Stimulated activated CD4-positive, alpha-beta T cell treated with anti-CD3 and anti-CD28 coated beads, Interleukin-4, amount 100 ng/mL, for 24 hours (primary cell): ENCODE results near the gene ELK3.

ENCODE experiments used
- DNase-seq: peaks from one replicate; pipeline ENCODE4 v3.0.0-alpha.2; 2020

ELK3 gene

DNA sequence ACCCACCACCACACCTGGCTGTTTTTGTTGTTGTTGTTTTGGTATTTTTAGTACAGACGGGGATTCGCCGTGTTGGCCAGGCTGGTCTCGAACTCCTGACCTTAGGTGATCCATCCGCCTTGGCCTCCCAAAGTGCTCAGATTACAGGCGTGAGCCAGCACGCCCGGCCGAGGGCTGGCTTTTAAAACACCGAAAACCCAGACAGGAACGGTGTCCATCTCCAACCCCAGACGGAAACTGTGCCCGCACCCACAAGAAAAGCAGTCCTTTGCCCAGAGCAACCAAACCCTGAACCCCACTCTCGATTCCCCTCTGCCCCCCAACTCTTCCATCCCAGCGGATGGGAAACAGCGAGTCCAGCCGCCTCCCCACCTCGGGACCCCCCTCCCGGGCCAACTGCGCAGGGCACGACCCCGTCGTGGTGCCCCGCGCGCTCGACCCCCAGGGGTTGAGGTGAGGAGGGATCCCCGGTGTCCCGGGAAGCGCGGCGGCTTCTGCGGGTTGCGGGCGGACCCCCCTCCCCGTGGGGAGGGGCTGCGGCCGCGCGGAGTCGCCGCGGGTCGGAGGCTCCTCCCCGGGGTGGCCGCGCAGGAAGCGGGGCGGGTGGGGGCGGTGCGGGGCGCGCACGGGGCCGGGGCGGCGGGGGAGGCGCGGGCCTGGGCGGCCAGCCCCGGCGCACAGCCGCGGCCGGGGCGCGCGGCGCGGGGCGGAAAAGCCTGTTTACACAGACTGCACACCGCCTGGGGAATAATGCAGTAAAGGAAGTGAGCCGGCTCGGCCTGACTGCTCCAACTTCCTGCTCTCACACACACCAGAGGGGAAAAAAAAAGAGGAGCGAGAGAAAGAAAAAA, at the start of gene ELK3:
Gene ELK3, plus strand, starts transcription at position 651 of the 851 bp plus-strand sequence.
- DNase-seq: peak; percentile 62

DNA sequence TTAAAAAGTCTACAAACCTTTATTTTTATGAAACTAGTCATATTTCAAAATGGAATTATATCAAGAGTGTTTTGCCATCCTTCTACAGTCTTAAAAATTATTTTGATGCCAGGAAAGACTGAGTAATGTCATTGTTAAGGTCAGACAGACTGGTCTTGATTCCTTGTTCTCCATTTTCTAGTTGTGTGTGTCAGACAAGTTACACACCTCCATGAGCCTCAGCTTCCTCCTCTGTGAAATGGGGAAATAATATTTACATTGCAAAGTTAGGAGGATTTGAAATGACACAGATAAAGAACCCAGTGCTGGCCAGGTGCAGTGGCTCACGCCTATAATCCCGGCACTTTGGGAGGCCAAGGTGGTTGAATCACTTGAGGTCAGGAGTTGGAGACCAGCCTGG, 47.4 kb upstream of the ELK3 start:
- DNase-seq: no peak

DNA sequence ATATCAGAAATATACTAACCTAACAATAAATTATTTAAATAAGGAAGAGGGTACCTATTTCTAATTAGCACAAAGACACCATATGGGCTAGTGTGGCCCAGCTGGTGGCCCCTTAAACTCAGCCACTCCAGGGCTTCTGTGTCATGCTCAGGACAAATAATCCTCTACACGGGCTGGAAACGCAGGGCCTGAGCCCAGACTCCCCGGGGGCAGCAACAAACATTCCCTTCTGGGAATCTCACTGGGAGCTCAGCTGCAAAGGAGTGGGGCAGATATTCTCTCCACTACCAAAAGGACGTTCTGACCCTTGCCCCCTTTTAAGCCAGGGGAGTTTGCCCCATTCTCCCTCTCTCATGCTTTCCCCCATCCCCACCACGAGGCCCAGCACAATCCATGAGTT, 43.7 kb upstream of the ELK3 start:
- DNase-seq: no peak

DNA sequence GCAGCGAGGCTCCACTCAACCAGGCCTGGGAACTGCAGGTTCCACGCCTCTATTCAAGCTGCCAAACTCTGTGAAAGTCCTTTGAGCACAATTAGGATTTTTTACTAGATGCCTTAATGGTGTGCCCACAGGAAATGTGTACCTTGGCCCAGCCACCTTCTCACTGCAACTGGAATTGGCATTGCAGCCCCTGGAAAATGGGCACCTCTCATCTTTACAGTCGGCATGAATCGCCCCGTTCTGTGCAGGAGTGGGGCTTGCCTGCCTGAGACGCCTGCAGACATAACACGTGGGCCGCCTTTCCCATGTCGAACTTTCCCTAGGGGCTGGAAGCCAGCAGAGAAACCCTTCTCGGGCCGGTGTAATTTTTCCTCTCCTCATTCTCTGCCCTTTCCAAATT, 42.0 kb upstream of the ELK3 start:
- no peak for DNase-seq

DNA sequence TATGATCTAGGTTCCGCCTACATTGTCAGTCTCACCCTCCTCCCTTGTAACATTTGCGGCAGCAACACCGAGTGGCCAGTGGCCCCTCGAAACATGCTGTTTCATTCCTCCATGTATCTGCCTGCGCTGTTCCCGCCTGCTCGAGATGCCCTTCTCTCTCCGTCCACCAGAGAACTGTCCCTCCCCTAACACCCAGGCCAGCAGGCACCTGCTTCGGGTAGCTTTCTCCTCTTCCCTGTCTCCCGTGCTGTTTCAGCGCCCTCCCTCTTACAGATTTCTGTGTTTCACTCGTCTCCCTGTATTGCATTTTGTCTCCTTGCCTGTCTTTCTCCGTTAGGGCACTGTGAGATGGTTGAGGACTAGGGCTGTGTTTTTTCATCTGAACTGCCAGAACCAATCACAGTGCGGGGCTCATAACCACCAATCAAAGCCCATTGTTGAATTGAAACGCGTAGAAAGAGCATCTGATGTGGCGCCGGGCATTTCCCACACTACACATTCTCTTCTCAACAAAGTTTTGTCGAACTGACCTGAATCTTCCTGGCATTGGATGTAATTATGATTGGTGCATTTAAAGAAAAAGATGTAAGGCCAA, 40.9 kb upstream of the ELK3 start:
- no peak for DNase-seq

DNA sequence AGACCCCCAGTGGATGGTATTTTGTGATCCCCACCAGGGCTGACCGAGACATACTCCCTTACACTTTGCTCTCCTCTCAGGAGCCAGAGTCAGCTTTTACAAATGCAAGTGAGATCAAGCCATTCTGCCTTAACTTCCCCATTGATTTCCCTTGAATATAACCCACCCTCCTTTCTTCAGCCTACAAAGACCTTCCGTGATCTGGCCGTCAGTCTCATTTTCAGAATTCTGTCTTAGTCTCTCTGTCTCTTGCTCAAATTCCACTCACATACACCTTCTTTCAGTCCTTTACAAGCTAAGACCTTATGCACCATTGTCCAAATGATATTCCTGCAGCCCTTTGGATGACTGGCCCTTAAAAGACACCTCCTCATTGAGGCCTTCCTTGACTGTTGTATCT, 39.0 kb upstream of the ELK3 start:
- no peak for DNase-seq

DNA sequence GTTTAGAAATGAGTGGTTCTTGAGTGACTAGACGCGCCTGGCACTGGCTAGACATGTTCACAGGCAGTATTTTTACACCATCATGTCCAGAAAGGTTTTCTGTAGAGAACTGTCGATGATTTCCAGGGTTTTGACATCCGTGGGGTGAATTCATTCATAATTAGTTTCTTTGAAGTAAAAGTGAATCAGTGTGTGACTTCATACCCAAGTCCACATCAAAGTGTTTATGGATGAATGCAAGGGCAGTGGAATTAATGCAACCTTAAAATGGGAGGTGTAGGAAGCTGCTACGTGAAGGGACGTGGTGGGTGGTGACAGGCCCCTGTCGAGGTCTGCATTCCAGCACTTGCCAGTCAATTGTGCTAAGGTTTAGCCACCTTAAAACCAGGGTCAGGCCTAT, 38.4 kb upstream of the ELK3 start:
- DNase-seq: no peak

DNA sequence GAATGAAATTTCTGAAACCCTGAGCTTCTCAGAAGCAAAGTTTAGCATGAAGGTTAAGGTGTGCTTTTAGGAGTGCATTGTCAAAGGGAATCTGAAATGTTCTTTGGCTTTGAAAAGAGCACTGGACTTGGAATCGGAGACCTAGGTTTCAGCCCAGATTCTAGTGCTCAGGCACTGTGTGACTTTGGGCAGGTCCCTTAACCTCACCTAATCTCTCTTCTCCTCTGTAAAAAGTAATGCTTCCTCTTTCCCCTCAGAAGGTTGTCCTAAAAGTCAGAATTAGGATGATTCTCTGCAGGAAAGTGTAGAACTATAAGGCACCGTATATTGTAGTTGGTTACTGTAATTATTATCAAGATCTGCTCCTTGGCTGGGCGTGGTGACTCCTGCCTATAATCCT, 38.0 kb upstream of the ELK3 start:
- DNase-seq: no peak

DNA sequence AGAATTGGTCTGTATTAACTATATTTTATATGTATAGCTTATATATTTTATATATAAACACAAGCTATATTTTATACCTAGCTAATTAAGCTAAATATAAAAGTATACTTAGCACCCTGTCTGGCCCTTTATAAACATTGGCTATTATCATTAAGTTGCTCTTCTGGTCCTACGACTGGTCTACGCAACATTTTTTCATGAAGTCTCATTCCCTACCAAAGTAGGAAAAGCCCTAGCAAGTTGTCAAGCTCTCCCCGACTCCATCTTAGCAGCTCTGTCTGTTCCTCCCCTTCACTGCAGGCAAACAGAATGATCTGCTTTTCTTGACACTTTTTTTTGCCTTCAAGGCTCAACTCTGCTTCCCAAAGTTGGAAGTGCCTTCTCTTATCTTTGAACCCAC, 36.7 kb upstream of the ELK3 start:
- DNase-seq: no peak

DNA sequence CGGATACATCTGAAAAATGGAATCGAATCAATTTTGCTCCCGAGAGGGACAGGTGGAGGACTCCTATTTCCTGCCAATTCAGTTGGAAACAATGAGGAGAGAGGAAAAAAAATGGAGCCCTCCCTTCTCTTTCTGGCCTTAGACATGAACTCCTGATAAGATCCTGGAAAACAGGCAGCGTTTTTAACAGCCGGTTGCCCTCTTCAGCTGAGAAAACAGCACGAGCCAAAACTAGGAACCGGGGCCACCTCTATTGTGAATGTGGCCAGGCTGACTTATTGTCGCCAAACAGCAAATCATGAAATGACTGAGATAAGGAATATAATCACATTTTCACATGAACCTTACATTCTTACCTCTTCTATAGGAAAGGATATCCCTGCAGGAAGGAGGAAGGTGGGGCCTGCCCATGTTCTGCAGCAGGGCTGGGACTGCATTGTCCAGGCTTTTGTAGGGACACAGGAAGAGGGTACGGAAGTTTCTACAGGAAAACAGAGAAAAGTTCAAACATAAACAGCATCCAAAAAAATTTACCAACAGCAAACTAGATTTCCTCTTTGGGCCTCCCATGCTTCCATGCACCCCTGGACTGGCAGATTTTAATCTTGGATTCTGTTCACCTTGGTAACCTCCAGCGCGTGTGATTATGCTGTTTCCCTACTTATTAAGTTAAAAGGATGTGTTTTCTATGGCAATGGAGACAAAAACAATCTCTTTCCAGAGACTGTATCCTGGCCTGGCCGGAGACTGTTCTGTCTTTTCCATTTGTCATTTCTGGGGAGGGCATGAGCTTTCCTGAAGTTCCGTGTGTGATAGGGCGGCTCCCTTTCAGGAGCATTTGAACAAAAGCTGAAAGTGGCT, 29.0 kb upstream of the ELK3 start:
- no peak for DNase-seq

DNA sequence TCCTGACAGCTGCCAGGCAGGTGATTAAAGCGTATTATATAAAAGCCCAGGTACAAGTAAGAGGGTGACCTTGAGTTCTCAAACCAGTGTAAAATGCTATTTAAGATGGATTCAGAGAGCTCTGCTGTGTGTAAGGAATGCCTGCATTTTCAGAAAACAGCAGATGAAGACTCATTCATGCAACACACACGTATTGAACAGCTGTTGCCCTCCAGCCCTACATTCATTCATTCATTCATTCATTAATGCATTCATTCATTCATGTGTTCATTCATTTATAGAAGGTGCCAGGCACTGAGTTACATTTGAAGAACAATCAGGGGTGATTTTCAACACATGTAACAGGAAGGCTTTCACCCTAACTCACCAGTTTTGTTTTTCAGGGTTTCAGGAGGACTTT, 27.4 kb upstream of the ELK3 start:
- DNase-seq: no peak

DNA sequence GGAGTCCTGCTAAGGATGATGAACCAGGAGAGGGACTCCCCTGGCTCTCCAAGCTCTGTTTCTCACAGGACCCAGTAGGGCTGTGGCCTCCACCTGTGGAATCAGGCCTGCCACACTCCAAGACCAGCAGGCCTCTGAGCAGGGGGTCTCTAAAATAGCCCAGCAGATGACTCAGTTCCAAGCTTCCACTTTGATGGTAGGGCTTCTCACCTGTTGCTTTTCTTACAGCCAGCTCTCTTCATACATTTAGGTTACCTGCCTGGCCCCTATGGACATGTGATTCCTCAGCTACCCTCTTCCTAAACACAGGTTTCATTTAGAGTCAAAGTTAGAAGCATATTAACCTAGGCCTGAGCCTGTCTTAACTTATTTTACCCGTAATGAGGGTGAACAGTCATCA, 26.7 kb upstream of the ELK3 start:
- no peak for DNase-seq

DNA sequence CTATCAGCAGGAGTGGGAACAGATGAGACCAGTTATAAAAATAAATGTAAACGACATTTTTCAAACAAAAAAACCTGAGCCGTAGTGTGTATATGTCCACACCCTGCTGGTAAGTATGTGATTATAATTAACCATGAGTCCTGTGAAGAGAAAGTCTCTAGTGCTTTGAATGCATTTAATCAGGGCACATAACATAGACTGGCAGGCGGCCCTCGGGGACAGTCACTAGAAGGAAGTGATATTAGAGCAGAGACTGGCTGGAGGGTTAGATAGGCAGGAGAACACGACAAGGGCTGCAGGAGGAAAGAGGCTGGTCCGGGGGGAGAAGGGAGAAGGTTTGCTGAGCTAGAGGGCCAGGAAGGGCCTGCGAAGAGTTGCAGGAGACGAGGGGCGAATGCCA, 23.8 kb upstream of the ELK3 start:
- no peak for DNase-seq

DNA sequence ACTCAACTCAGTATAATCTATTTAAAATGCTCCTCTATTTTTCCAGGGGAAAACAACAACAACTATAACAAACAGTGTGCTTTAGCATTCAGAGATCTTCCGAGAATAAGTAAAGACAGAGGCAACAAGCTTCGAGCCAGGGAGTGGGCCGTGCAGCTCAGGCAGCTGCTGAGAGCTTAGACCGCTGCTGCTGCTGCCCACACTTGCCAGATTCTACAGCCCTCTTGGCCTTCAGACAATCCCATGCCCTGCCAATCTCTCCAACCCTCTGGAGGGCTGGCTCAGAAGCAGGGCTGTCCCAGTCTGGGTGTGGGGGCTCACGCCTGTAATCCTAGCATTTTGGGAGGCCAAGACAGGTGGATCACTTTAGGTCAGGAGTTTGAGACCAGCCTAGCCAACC, 23.4 kb upstream of the ELK3 start:
- DNase-seq: no peak

DNA sequence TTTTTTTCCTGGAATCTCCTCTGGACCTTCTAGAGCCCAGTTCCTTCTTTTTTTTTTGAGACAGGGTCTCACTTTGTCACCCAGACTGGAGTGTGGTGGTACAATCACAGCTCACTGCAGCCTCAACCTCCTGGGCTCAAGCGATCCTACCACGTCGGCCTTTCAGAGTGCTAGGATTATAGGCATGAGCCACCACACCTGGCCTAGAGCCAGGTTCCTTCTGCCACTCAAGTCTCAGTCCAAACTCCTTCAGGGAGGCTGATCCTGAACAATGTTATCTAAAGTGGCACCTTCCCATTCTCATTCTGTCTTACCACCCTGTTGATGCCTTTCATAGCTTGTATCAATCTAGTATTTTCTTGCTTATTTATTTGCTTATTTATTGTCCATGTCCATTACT, 22.3 kb upstream of the ELK3 start:
- DNase-seq: no peak

DNA sequence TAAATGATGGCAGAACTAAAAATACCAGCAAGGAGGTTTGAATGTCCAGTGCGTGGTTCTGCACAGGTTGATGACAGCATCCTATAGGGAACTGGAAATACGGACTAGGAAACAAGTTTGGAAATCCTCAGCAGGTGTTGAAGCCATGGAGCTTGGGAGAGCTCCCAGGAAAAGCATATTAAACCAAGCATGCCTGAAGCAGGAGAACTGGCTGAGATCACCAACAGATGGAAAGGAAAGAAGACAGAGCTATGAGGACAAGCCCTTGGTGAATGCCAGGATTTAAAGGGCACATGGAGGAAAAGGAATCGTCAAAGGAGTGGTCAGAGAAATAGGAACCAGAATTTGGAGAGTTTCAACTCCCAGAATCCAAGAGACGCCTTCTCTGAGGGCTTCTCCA, 21.2 kb upstream of the ELK3 start:
- no peak for DNase-seq

DNA sequence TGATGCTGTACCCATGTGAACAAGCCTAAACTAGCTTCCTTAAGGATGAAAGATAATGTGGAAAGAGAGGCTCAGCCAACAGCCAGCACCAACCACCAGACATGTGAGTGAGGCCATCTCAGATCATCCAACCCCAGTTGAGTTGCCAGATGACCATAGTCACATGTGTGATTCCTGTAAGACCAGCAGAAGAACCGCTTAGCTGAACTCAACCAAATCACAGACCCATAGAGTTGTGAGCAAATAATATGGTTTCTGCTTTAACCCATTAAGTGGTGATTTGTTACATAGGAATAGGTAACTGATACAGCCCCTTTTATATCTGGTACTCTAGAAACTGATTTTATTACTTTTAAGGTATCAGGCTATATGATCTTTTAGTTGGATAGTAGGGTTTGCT, 17.6 kb upstream of the ELK3 start:
- no peak for DNase-seq

DNA sequence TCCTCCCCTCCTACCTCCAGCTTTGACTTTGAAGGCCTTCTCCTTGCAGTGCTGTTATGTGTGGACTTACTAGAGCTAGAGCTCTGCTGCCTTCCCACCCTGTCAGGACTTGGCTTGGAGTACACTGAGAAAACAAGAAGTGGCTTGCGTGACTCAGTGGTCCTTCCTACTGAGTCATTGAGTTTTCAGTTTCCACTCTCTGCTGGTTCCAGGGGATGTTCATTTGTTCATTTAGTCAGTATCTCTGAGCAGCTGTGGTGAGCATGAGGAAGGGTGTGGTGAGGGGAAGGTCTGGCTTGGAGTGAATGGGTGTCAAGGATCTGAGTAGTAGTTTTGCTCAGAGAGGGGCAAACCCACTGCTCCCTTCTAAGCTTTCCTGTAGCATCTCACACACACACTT, 17.2 kb upstream of the ELK3 start:
- peak; percentile 85 for DNase-seq

DNA sequence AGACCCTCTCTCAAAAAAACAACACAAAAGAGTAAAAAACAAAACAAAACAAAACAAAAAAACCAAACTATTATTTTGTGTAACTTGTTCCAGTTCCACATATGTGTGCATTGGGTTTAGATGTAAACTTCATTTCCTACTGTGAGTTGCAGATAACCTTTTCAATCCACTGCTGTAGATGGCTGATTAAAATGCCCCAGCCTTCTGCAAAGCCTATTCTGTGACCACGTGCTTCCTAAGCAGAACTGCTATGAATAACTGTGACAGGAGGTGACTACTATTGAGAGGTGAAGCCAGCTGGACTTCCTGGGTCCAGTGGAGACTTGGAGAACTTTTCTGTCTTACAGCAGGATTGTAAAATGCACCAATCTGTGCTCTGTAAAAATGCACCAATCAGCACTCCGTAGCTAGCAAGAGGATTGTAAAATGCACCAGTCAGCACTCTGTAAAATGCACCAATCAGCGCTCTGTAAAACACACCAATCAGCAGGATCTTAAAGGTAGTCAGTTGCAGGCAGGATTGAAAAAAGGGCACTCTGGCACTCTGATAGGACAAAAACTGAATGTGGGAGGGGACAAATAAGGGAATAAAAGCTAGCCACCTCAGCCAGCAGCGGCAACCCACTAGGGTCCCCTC, 10.3 kb upstream of the ELK3 start:
- DNase-seq: no peak

DNA sequence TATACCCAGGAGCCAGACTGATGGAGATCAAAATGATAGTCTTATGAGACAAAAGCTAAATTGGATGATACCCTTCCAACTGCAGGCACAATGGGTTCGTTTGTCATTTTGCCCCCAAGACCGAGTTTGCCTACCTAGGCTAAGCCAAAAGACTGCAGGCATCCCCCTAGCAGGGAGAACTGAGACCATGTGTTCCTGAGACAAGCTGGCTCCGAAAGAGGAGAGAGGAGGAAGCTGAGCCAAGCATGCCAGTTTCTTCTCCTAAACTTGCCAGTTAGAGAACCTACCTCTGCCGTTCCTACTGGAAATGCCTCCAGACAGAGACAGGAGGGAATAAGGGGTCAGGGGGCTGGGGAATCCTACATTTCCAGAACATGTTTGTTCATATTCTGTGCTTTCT, 8.3 kb upstream of the ELK3 start:
- no peak for DNase-seq

DNA sequence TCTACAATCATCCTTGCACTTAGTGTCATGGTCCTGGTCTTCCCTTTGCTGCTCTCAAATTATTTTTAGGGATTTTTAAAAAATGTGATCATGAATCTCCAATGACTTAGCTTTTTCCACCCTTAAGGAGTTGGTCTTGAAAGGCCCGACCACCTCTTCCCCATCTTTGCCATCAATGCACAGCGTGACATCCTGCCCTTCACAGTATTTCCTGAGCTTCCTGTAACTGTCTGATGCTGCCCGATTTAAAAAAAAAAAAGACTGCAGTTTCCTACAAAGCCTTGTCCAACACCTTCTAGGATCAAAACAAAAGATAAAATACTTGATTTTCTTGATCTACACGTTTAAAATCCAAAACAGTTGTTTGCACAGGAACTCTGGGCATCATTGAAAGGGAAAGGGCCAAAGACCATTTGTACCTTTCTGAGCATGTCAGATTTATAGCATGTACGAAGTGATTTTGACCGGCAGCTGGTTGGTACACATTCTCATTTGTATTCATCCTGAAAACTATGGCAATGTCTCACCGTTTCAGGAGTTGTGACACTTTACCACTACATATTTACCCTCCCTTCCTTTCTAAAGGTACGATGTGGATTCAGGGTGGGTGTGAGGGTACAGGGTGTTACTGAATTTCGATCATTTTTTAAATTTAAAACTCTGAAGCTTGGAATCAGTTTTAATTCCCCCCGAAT, 7.4 kb upstream of the ELK3 start:
- DNase-seq: no peak

DNA sequence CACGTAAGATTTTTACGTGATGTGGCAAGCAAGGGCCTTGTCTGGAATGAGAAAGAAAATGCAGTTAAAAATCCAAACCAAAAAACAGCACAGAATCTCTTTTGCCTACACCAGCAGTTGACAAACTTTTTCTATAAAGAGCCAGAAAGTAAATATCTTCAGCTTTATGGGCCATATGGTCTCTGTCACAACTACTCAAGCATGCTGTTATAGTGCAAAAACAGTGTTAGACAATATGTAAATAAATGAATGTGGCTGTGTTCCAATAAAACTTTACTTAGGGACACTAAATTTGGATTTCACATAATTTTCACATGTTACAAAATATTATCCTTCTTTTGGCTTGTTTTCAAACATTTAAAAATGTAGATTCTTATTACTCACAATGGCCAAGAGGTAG, 6.2 kb upstream of the ELK3 start:
- DNase-seq: no peak

DNA sequence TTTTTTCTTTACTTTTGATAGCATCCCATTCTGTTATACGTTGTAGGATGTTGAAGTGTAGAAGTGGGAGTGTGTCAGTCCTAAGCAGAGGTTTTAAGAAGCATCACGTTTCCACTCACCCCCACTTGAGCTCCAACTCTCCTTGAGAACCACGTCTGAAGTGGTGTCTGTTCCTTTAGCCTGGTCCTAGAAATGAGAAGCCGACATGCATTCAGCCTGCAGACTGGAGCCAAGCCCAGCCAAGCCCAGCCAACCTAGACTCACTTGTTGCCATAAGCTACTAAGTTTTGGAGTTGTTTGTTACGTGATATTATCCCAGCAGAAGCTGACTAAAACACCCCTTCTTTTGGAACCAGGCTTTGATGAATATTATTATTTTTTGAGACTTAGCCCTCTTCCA, 4.4 kb upstream of the ELK3 start:
- no peak for DNase-seq
